CD4-positive, alpha-beta T cell treated with Interleukin-17A for 1 hour (primary cell): Measurements from ENCODE around the gene TGFB2.

Experiments
- DNase-seq: peaks from one replicate; pipeline ENCODE4 v3.0.0-alpha.2; 2020

Gene TGFB2

DNA sequence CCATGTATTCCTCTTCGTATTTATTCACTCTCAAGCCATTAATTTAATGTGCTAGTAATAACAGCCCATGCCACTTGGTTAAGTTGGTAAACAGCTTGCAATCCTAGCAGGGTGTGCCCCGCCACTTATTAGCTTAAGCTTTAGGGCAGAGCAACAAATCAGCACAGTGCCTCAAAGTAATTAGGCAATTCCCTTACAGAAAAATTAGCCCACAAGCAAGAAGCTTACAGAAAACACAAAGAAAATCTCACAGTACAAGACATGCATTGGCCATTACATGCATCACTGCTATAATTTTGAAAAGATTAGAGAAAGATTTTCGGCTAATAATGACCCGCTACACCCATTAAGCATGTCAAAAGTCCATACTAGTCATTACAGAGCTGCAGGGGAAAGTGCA lies 47.6 kb downstream of the TGFB2 start:
- DNase-seq: no peak

GRCh38 chr1:218394416-218394815 lies 49.3 kb downstream of the TGFB2 start:
- DNase-seq: no peak

- no peak for DNase-seq
Observed at GRCh38 chr1:218394989-218395388, 49.9 kb downstream of the TGFB2 start.

GRCh38 chr1:218395916-218396315 lies 50.8 kb downstream of the TGFB2 start:
- DNase-seq: no peak

- no peak for DNase-seq
Observed at GRCh38 chr1:218397752-218398339, 52.7 kb downstream of the TGFB2 start.

GRCh38 chr1:218400624-218401023 lies 55.5 kb downstream of the TGFB2 start:
- no peak for DNase-seq

- no peak for DNase-seq
Observed at GRCh38 chr1:218401441-218401997, 56.4 kb downstream of the TGFB2 start.

GRCh38 chr1:218401998-218402785 lies 57.1 kb downstream of the TGFB2 start:
- DNase-seq: no peak

DNA sequence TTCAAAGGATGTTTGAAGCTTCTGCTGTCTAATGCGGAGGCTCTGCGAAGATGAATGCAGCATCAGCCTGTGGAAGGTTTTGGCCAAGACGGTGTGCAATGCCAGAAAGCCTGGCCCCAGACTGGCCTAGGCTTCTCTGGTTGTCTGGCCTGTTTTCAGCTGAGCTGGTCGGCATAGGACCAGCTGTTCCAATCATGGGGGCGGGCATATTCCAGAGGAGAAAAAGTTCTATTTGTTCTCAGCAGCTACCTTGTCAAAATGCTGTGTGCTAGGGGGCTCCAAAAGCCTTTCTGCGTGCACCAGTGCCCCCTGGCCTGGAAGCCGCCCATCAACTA lies 57.6 kb downstream of the TGFB2 start:
- no peak for DNase-seq

DNA sequence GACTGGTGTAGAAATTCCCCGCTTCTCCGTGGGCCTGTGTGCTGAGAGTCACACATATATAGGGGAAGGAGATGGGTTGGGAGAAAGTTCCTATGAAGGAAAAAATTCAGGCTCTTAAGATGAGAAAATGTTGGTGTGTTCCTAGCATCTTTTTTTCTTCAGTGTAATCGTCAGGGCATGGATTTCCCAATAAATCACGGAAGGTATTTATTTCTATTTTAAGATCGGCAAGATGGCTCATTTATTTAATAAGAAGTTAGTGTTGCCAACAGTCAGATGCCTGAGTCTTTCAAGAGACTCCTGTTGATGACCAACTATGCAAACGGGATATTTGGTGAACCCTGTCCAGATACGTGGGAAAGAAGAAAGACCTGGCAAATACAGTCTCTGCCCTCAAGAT lies 58.2 kb downstream of the TGFB2 start:
- no peak for DNase-seq

DNA sequence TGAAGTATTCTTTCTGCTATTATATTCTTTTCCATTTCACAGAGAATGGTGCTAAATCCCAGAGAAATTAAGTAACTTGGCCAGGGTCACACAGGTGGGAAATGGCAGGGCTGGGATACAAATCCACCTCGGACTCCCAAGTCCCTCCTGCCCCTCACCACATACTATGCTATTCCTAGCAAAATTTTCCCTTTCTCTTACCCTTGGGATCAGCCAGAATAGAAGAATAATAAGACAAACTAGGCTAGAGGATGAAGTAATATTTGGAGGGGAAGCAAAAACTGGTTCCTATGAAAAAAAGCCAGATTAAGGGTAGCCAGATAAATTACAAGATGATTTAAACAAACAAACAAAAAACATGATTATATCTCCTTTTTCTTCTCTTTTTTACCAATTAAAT lies 62.5 kb downstream of the TGFB2 start:
- no peak for DNase-seq

GRCh38 chr1:218408135-218408534 lies 63.0 kb downstream of the TGFB2 start:
- no peak for DNase-seq

GRCh38 chr1:218408942-218409341 lies 63.8 kb downstream of the TGFB2 start:
- DNase-seq: no peak

DNA sequence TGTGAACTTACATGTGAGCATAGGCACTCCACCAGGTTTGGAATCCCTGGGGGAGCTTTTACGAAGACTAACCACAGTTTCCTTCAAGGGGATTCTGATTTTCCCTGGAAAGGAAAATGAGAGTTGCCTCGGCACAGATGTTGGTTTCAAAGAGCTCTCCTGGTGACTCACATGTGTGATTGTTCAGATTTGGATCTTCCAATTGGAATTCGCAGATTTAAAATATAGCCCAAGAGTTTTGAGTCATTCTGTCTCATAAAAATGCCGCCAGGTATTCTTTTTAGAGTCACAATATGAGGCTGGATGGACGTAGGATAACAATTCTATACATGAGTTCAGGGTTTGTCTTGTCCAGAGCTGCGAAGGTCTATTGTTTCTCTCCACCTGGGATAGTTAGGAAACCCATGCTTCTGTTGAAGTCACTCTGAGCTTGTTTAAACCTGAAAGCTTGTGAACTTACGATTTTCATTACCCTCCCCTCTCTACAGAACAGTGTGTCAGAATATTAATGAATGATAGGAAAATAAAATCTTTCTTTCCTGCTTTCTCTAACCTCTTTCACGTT lies 64.9 kb downstream of the TGFB2 start:
- DNase-seq: no peak

GRCh38 chr1:218411101-218411500 lies 66.0 kb downstream of the TGFB2 start:
- DNase-seq: no peak

DNA sequence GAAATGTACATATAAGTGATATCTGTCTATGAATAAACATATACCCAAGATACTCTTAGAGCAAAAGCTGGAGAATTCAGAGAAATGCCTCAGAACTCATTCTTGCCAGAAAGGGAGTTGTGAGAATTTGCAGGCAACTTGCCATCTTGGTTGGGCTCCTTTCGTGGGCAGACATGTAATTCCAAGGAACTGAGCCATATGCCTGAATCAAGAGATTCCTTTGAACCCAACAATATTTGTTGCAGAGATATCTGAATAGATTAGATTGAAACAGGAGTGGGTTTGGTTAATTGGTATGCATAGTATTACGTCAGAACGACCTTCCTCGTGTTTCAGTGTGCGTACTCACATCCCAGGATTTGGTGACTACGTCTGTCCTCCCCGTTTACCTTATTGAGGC lies 67.0 kb downstream of the TGFB2 start:
- DNase-seq: no peak

DNA sequence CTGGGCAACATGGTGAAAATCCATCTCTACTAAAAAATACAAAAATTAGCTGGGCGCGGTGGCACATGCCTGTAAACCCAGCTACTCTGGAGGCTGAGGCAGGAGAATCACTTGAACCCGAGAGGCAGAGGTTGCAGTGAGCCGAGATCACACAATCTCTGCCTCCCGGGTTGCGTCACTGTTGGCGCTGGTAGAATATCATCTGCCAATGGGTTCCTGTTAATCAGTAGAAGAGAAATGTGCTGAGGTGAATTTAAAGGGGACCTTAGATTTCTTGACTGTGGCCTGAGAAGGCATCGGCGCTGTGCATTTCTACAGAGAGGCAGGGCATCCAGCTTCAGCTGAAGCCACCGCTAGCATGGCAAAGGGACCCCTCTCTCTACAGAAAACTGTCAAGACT lies 68.0 kb downstream of the TGFB2 start:
- no peak for DNase-seq

GRCh38 chr1:218414060-218414728 lies 69.1 kb downstream of the TGFB2 start:
- no peak for DNase-seq

DNA sequence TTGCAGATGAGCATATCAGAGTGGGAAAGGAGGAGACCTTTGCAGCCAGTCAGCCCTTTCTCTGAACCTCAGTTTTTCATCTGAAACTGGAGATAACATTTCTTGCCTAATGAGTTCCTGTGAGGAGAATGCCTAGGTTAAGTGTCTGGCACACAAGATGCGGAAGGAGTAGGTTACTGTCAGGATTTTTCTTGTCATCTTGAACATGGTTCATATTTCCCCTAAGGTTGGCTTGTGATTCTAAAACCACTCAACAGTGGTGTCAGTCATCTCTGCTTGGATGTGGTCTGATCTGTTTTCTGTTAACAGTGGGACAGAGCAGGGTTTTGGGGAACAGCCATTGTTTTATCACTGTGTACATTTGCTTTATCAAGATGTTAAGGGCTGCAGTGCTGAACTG lies 70.6 kb downstream of the TGFB2 start:
- no peak for DNase-seq

DNA sequence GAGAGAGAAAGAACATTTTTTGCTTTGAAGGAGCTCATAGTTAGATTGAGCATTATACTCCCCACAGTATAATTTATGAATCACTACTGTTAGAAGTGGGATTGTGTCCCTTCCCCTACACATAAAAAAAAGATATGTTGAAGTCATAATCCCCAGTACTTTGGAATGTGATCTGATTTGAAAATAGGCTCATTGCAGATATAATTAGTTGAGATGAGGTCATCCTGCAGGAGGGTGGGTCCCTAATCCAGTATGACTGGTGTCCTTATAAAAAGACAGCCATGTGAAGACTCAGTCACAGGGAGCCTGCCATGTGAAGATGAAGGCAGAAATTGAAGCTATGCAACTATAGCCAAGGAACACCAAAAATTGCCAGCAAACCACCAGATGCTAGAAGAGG lies 76.4 kb downstream of the TGFB2 start:
- DNase-seq: no peak

- no peak for DNase-seq
Observed at GRCh38 chr1:218424502-218424901, 79.4 kb downstream of the TGFB2 start.

DNA sequence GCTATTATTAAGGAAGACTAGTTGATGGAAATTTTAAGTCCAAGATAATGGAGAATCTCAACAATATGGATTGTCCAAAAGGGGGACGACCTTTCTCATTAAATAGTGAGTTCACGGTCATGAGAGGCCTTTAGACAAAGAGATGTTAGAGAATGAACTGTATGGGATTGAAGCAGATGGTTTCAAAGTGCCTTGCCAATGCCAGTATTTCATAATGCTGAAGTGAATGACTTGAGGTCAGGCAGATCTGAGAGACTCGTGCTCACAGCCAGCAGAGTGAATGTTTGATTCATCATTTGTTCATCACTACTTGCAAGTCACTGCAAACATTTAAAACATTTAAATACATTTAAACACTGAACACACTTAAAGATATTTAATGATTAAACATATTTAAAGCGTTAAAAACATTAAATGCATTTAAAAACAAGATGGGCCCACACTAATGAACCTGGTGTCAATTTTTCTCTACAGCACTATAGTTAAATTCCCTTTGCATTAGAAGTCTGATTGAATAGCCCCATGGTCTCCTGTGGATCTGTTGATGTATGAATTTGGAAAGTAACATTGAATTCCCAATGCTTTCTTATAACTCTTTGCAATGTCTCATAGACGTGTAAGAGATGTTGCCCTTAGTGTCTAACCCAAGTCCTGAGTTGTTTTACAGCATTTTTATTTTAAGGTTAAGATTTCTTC lies 80.7 kb downstream of the TGFB2 start:
- no peak for DNase-seq

- DNase-seq: no peak
Observed at GRCh38 chr1:218426343-218426657, 81.2 kb downstream of the TGFB2 start.
